Vagina (tissue), 2 donors: ENCODE measurements around the gene WNT9B.

Source experiments
- CTCF ChIP-seq, 3 experiments: fragments of 450-650 bp in 2 of 3; fragments of 200-600 bp in 1 of 3; sonication (generic) in 1 of 3; IDR thresholded peaks; one replicate each; pipeline ENCODE4 v1.5.1; 2017 to 2019; ENCODE audit warnings: antibody characterized with exemption in 3 of 3, mild to moderate bottlenecking in 2 of 3, moderate library complexity in 2 of 3
- POLR2A ChIP-seq, 2 donors: fragments of 450-650 bp; IDR thresholded peaks; one replicate each; pipeline ENCODE4 v1.6.1; 2017; ENCODE audit warnings: antibody characterized with exemption in 2 of 2, mild to moderate bottlenecking in 2 of 2, moderate library complexity in 2 of 2
- POLR2AphosphoS5 ChIP-seq, 2 donors: sonication (generic); formaldehyde crosslinking; IDR thresholded peaks; one replicate each; pipeline ENCODE4 v1.9.0; 2017; ENCODE audit warnings: antibody characterized with exemption in 2 of 2, mild to moderate bottlenecking in 2 of 2, low read depth in 1 of 2; ENCODE audit not compliant: insufficient read depth in 1 of 2

- no peak for TF ChIP-seq CTCF (IDR thresholded peaks at IDR 0.05)
- no peak for TF ChIP-seq POLR2AphosphoS5 (IDR thresholded peaks at IDR 0.05; ENCODE audit: insufficient read depth in 1 of 2, low read depth in 1 of 2)
- no peak for TF ChIP-seq POLR2A (IDR thresholded peaks at IDR 0.05)
These were observed 25.0 kb downstream of the WNT9B start for GRCh38 chr17:46876353-46876887.
